Large intestine (tissue), 3 donors: ENCODE results near the gene TCF7L1. TPM values are rescaled to one million over a fixed set of nuclear protein-coding genes. Genes with fewer than 3 reads are reported as not detected.

Experiments used
- DNase-seq, 2 donors: peaks; one replicate each; pipeline versions ENCODE4 v3.0.0 to v3.0.0-alpha.2; 2013
- H3K27ac ChIP-seq: one replicate; pipeline ENCODE4 v1.5.1; 2013; ENCODE audit warnings: low read length
- H3K27me3 ChIP-seq: 2 replicates; pipeline ENCODE4 v1.6.1; 2013; ENCODE audit warnings: low read length; ENCODE audit not compliant: control insufficient read depth, insufficient read depth
- H3K36me3 ChIP-seq: 2 replicates; pipeline ENCODE4 v1.6.1; 2013; ENCODE audit warnings: low read length; ENCODE audit not compliant: control insufficient read depth, insufficient read depth
- H3K4me1 ChIP-seq: one replicate; pipeline ENCODE4 v1.6.1; 2013; ENCODE audit warnings: low read length; ENCODE audit not compliant: control insufficient read depth, insufficient read depth
- H3K4me3 ChIP-seq: one replicate; pipeline ENCODE4 v1.5.1; 2013; ENCODE audit warnings: low read length
- H3K9me3 ChIP-seq: one replicate; pipeline ENCODE4 v1.6.1; 2013; ENCODE audit warnings: mild to moderate bottlenecking, low read depth, low read length, moderate library complexity; ENCODE audit not compliant: control insufficient read depth
- WGBS: methylation state at CpG from one replicate; pipeline ENCODE4 v1.1.5; 2013; ENCODE audit warnings: low lambda C conversion rate; ENCODE audit not compliant: insufficient coverage; 5-methylcytosine and 5-hydroxymethylcytosine counted together
- polyA plus RNA-seq: library from polyadenylated mRNA; unstranded; fragments of 120-200 nt; gene quantifications from one replicate; pipeline ENCODE4 v1.2.1, GENCODE V29; 2013

Gene TCF7L1
- polyA plus RNA-seq, 1 donor, result 23.1 TPM

- H3K27ac ChIP-seq, result no peak overlapping the region
- H3K9me3 ChIP-seq, result peaks cover 1% of the 10 kb centered on the region
- no CpG with 5 or more reads among the region's 10 CpGs for WGBS
- peaks cover 15% of the 10 kb centered on the region for H3K4me1 ChIP-seq
- H3K36me3 ChIP-seq, result peaks cover 5% of the 10 kb centered on the region
- H3K4me3 ChIP-seq, result no peak overlapping the region
- DNase-seq, result no peak
- no peaks in the 10 kb centered on the region for H3K27me3 ChIP-seq
Observed at GRCh38 chr2:85171916-85172315, 38.7 kb downstream of the TCF7L1 start.

- DNase-seq, result no peak
- Histone ChIP-seq H3K36me3 (no peaks in the 10 kb centered on the region), H3K27ac (no peak overlapping the region), H3K4me3 (no peak overlapping the region), H3K4me1 (peaks cover 15% of the 10 kb centered on the region), H3K9me3 (peaks cover 2% of the 10 kb centered on the region), H3K27me3 (no peaks in the 10 kb centered on the region)
- WGBS, result no CpG with 5 or more reads among the region's 9 CpGs
Observed at GRCh38 chr2:85173909-85174308, 40.7 kb downstream of the TCF7L1 start.

- WGBS, result 0% methylated on average over 1 of the region's 6 CpGs
- H3K4me1 ChIP-seq, result peaks cover 19% of the 10 kb centered on the region
- H3K27ac ChIP-seq, result no peak overlapping the region
- peaks cover 2% of the 10 kb centered on the region for H3K9me3 ChIP-seq
- DNase-seq, result no peak
- no peaks in the 10 kb centered on the region for H3K27me3 ChIP-seq
- no peaks in the 10 kb centered on the region for H3K36me3 ChIP-seq
- no peak overlapping the region for H3K4me3 ChIP-seq
Observed at GRCh38 chr2:85174943-85175342, 41.8 kb downstream of the TCF7L1 start.

GRCh38 chr2:85175369-85176299, 42.4 kb downstream of the TCF7L1 start:
- no peaks in the 10 kb centered on the region for H3K27me3 ChIP-seq
- H3K4me1 ChIP-seq, result peaks cover 19% of the 10 kb centered on the region
- 0% methylated on average over 1 of the region's 13 CpGs for WGBS
- no peaks in the 10 kb centered on the region for H3K36me3 ChIP-seq
- peak; percentile 32 to 75 for DNase-seq
- H3K27ac ChIP-seq, result no peak overlapping the region
- peaks cover 2% of the 10 kb centered on the region for H3K9me3 ChIP-seq
- H3K4me3 ChIP-seq, result no peak overlapping the region

GRCh38 chr2:85177031-85177824, 44.0 kb downstream of the TCF7L1 start:
- no peak overlapping the region for H3K4me3 ChIP-seq
- no peaks in the 10 kb centered on the region for H3K27me3 ChIP-seq
- H3K4me1 ChIP-seq, result peaks cover 31% of the 10 kb centered on the region
- H3K9me3 ChIP-seq, result peaks cover 2% of the 10 kb centered on the region
- no peaks in the 10 kb centered on the region for H3K36me3 ChIP-seq
- 100% methylated on average over 1 of the region's 7 CpGs for WGBS
- DNase-seq, result no peak
- H3K27ac ChIP-seq, result no peak overlapping the region

- H3K9me3 ChIP-seq, result peaks cover 2% of the 10 kb centered on the region
- H3K4me3 ChIP-seq, result no peak overlapping the region
- H3K27me3 ChIP-seq, result no peaks in the 10 kb centered on the region
- no peak overlapping the region for H3K27ac ChIP-seq
- H3K4me1 ChIP-seq, result peaks cover 31% of the 10 kb centered on the region
- WGBS, result no CpG with 5 or more reads among the region's 1 CpG
- no peak for DNase-seq
- H3K36me3 ChIP-seq, result no peaks in the 10 kb centered on the region
Observed at GRCh38 chr2:85178154-85178553, 45.0 kb downstream of the TCF7L1 start.

GRCh38 chr2:85178980-85179411, 45.8 kb downstream of the TCF7L1 start:
- no peaks in the 10 kb centered on the region for H3K27me3 ChIP-seq
- H3K4me1 ChIP-seq, result peaks cover 31% of the 10 kb centered on the region
- WGBS, result 40% methylated on average over 1 of the region's 5 CpGs
- no peak for DNase-seq
- H3K9me3 ChIP-seq, result peaks cover 2% of the 10 kb centered on the region
- no peak overlapping the region for H3K4me3 ChIP-seq
- H3K36me3 ChIP-seq, result no peaks in the 10 kb centered on the region
- H3K27ac ChIP-seq, result no peak overlapping the region

- Histone ChIP-seq H3K4me1 (peaks cover 31% of the 10 kb centered on the region), H3K9me3 (peaks cover 2% of the 10 kb centered on the region), H3K27me3 (no peaks in the 10 kb centered on the region), H3K27ac (no peak overlapping the region), H3K36me3 (no peaks in the 10 kb centered on the region), H3K4me3 (no peak overlapping the region)
- WGBS, result no CpG with 5 or more reads among the region's 3 CpGs
- DNase-seq, result peak in 1 of 2 donors; percentile 5
Observed at GRCh38 chr2:85179541-85179940, 46.3 kb downstream of the TCF7L1 start.

- 100% methylated on average over 1 of the region's 12 CpGs for WGBS
- H3K27ac ChIP-seq, result no peak overlapping the region
- peaks cover 25% of the 10 kb centered on the region for H3K4me1 ChIP-seq
- no peak overlapping the region for H3K4me3 ChIP-seq
- H3K27me3 ChIP-seq, result no peaks in the 10 kb centered on the region
- peaks cover 2% of the 10 kb centered on the region for H3K9me3 ChIP-seq
- peak in 1 of 2 donors; percentile 26 for DNase-seq
- H3K36me3 ChIP-seq, result no peaks in the 10 kb centered on the region
Observed at GRCh38 chr2:85180322-85181133, 47.3 kb downstream of the TCF7L1 start.
